Measurements from ENCODE around the gene EGFLAM. TPM values are rescaled to one million over a fixed set of nuclear protein-coding genes. Genes with fewer than 3 reads are reported as not detected.

EGFLAM gene
- total RNA-seq, 5 donors from 2014 or later (not counting 1 experiment from before 2014, with no cell fraction given), result not detected

DNA sequence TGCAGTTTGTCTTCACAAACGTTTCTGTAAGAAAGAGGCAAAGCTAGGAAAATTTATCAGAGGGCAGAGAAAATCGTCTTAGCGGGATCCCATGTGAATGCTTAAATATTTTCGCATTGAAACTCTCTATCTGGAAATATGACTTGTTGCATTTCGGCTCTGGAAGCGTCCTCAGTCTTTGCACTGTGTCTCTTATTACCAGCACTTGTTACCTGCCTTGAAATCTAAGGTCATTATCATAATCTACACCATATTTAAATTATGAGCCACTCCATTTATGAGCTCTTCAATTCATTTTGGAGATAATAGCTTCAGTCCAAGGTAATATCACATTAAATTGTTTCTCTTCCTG lies 1.4 kb downstream of the EGFLAM start:
- H3K36me3 Mint-ChIP-seq, result no peaks in the 10 kb centered on the region
- H3K9me3 Mint-ChIP-seq, result no peaks in the 10 kb centered on the region
- 38% methylated on average over 3 of the region's 6 CpGs for WGBS (ENCODE audit: insufficient coverage)
- Histone ChIP-seq H3K27me3 (replicated peaks in 1 of 2; ENCODE audit: control insufficient read depth in 2 of 2, extremely low read depth in 1 of 2, insufficient read depth in 2 of 2, low read length in 1 of 2) (peaks cover 34 to 41% of the 10 kb centered on the region in 2 experiments), H3K27ac (ENCODE audit: low read length) (no peak overlapping the region), H3K36me3 (ENCODE audit: control insufficient read depth in 2 of 2, extremely low read depth in 1 of 2, insufficient read depth in 1 of 2, low read length in 1 of 2) (no peaks in the 10 kb centered on the region), H3K9me3 (no peaks in the 10 kb centered on the region), H3K4me1 (ENCODE audit: control insufficient read depth in 1 of 2, extremely low read depth in 1 of 2, insufficient read depth in 2 of 2, low read length in 2 of 2) (peaks cover 3 to 15% of the 10 kb centered on the region in 2 experiments), H3K4me3 (ENCODE audit: control insufficient read depth in 1 of 2, extremely low read depth in 1 of 2, low read length in 1 of 2) (no peak overlapping the region)
- ATAC-seq (replicated peaks in 1 of 4) (no peak), DNase-seq (no peak)
- H3K27ac Mint-ChIP-seq, result no peak overlapping the region
- peaks cover 7 to 10% (median 9%) of the 10 kb centered on the region in 3 donors for H3K4me1 Mint-ChIP-seq
- POLR2A ChIA-PET, result no interaction called here
- H3K4me3 Mint-ChIP-seq, result peak overlapping the region in 1 of 3 donors; percentile 72
- peaks cover 72 to 73% of the 10 kb centered on the region in 2 donors for H3K27me3 Mint-ChIP-seq
- CTCF ChIA-PET, result no interaction called here

GRCh38 chr5:38263983-38264382 lies 5.6 kb downstream of the EGFLAM start:
- Histone ChIP-seq H3K27ac (ENCODE audit: low read length) (no peak overlapping the region), H3K36me3 (ENCODE audit: control insufficient read depth in 2 of 2, extremely low read depth in 1 of 2, insufficient read depth in 1 of 2, low read length in 1 of 2) (no peaks in the 10 kb centered on the region), H3K4me1 (ENCODE audit: control insufficient read depth in 1 of 2, extremely low read depth in 1 of 2, insufficient read depth in 2 of 2, low read length in 2 of 2) (peaks cover under 1 to 2% of the 10 kb centered on the region in 2 experiments), H3K4me3 (ENCODE audit: control insufficient read depth in 1 of 2, extremely low read depth in 1 of 2, low read length in 1 of 2) (no peak overlapping the region), H3K9me3 (no peaks in the 10 kb centered on the region), H3K27me3 (replicated peaks in 1 of 2; ENCODE audit: control insufficient read depth in 2 of 2, extremely low read depth in 1 of 2, insufficient read depth in 2 of 2, low read length in 1 of 2) (peaks cover 19% of the 10 kb centered on the region in 2 experiments)
- POLR2A ChIA-PET, result no interaction called here
- Mint-ChIP-seq H3K27ac (no peak overlapping the region), H3K9me3 (no peaks in the 10 kb centered on the region), H3K4me3 (no peak overlapping the region), H3K27me3 (peaks cover 58 to 61% of the 10 kb centered on the region in 2 donors), H3K36me3 (no peaks in the 10 kb centered on the region), H3K4me1 (peaks cover 0 to 5% (median 4%) of the 10 kb centered on the region in 3 donors)
- DNase-seq, result no peak
- CTCF ChIA-PET, result interaction anchor here (0.6 to 0.7 kb wide), 2 partner anchors 16 to 272 kb away, joined by 3 to 4 read pairs; no protein-coding TSS in a partner anchor
- ATAC-seq (replicated peaks in 1 of 4), result no peak
- WGBS (ENCODE audit: insufficient coverage), result 20% methylated on average over 1 of the region's 6 CpGs

DNA sequence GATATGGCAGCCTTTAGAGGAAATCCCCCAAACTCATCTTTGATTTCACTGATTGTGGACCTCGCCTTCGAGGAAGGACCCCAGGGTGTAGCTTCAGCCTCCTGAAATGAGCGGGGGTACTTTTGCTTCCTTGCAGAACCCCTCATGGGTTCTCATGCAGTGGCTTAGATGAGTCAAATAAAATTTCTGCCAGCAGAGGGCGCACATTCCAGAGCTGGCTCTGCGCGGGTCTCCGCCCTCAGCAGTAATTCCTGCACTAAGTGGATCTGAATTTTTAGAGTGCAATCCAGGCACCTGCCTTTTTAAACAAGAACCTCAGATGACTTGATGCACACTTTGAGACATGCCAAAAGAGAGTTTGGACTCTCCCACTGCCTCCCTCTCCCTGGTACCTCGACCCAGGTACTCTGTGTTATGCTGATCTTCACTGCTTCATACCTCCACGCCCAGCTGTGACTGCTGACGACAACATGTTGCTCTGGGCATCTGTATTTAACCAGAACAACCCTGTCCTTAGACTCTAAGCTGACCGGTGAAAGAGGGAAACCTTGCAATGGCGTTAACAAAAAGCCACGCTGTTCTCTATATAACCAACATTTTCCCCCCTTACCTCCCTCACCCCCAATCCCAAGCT lies 7.3 kb downstream of the EGFLAM start:
- peak in 21 of 35 experiments; percentile 4 to 52 (median 20) for DNase-seq
- 19% methylated on average over 10 of the region's 13 CpGs for WGBS (ENCODE audit: insufficient coverage)
- no peaks in the 10 kb centered on the region for H3K9me3 ChIP-seq
- Mint-ChIP-seq H3K27ac (no peak overlapping the region), H3K4me1 (no peaks in the 10 kb centered on the region), H3K9me3 (no peaks in the 10 kb centered on the region), H3K27me3 (peaks cover 48 to 54% of the 10 kb centered on the region in 2 donors), H3K36me3 (no peaks in the 10 kb centered on the region), H3K4me3 (no peak overlapping the region)
- POLR2A ChIA-PET, result no interaction called here
- H3K27ac ChIP-seq (ENCODE audit: low read length), result no peak overlapping the region
- peak in 1 of 4 experiments; percentile 56 for ATAC-seq (replicated peaks in 1 of 4)
- H3K27me3 ChIP-seq (replicated peaks in 1 of 2; ENCODE audit: control insufficient read depth in 2 of 2, extremely low read depth in 1 of 2, insufficient read depth in 2 of 2, low read length in 1 of 2), result peaks cover 9 to 16% of the 10 kb centered on the region in 2 experiments
- CTCF ChIA-PET, result interaction anchor here (0.6 to 0.8 kb wide), 6 partner anchors 9 to 1466 kb away, joined by 3 to 10 read pairs (median 4); no protein-coding TSS in a partner anchor
- no peak overlapping the region for H3K4me3 ChIP-seq (ENCODE audit: control insufficient read depth in 1 of 2, extremely low read depth in 1 of 2, low read length in 1 of 2)
- no peaks in the 10 kb centered on the region for H3K36me3 ChIP-seq (ENCODE audit: control insufficient read depth in 2 of 2, extremely low read depth in 1 of 2, insufficient read depth in 1 of 2, low read length in 1 of 2)
- H3K4me1 ChIP-seq (ENCODE audit: control insufficient read depth in 1 of 2, extremely low read depth in 1 of 2, insufficient read depth in 2 of 2, low read length in 2 of 2), result no peaks in the 10 kb centered on the region

DNA sequence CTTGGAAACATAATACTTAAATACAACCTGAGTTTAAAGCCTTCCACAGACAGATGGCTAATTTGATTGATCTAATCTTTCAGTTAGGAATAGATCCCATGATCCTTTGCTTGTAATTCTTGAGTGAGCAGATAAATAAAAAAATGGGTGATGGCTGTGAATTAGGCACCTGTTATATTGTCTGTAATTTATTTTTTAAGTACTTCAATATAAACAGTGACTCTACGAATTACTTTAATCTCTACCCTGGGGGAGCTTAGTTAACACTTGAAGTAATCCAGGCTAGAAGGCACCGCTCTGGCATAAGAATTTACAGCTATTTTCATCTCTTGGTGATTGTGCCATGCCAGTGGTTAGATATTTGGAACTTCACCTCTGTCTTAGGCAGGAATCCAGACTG lies 9.0 kb downstream of the EGFLAM start:
- ATAC-seq (replicated peaks in 1 of 4), result no peak
- Mint-ChIP-seq H3K9me3 (peaks cover 0 to 2% (median 0%) of the 10 kb centered on the region in 3 donors), H3K4me3 (no peak overlapping the region), H3K36me3 (no peaks in the 10 kb centered on the region), H3K4me1 (no peaks in the 10 kb centered on the region), H3K27ac (no peak overlapping the region), H3K27me3 (peaks cover 34 to 49% of the 10 kb centered on the region in 2 donors)
- H3K9me3 ChIP-seq, result no peaks in the 10 kb centered on the region
- whole genome bisulfite sequencing (ENCODE audit: insufficient coverage), result no CpG with 5 or more reads among the region's 2 CpGs
- no peaks in the 10 kb centered on the region for H3K4me1 ChIP-seq (ENCODE audit: control insufficient read depth in 1 of 2, extremely low read depth in 1 of 2, insufficient read depth in 2 of 2, low read length in 2 of 2)
- no peak overlapping the region for H3K4me3 ChIP-seq (ENCODE audit: control insufficient read depth in 1 of 2, extremely low read depth in 1 of 2, low read length in 1 of 2)
- H3K27me3 ChIP-seq (replicated peaks in 1 of 2; ENCODE audit: control insufficient read depth in 2 of 2, extremely low read depth in 1 of 2, insufficient read depth in 2 of 2, low read length in 1 of 2), result peaks cover 0 to 14% of the 10 kb centered on the region in 2 experiments
- H3K27ac ChIP-seq (ENCODE audit: low read length), result no peak overlapping the region
- no peaks in the 10 kb centered on the region for H3K36me3 ChIP-seq (ENCODE audit: control insufficient read depth in 2 of 2, extremely low read depth in 1 of 2, insufficient read depth in 1 of 2, low read length in 1 of 2)
- ChIA-PET POLR2A (no interaction called here), CTCF (no interaction called here)
- no peak for DNase-seq

DNA sequence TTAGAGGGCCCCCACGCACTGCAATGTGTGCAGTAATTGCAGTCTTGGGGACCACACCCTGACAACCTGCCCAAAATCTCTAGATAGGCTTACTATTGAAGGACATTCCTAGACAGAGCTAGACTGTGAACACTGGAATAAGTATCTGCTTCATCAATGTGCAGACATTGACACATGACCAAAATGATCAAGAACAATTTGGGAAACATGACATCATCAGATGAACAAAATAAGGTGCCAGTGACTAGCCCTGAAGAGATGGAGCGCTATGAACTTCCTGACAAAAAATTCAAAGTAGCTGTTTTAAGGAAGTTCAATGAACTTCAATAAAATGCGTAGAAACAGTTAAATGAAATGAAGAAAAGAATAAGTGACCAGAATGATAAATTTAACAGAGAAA lies 15.3 kb downstream of the EGFLAM start:
- Mint-ChIP-seq H3K27ac (no peak overlapping the region), H3K4me3 (no peak overlapping the region)

GRCh38 chr5:38274370-38274769 lies 16.0 kb downstream of the EGFLAM start:
- POLR2A ChIA-PET, result no interaction called here
- ATAC-seq (replicated peaks in 1 of 4), result no peak

More for the DNA sequence above, 15.3 kb downstream of the EGFLAM start:
- H3K4me3 ChIP-seq (ENCODE audit: control insufficient read depth in 1 of 2, extremely low read depth in 1 of 2, low read length in 1 of 2), result no peak overlapping the region
- WGBS (ENCODE audit: insufficient coverage), result 75% methylated on average over 2 of the region's 3 CpGs
- H3K4me1 Mint-ChIP-seq, result no peaks in the 10 kb centered on the region
- no peaks in the 10 kb centered on the region for H3K4me1 ChIP-seq (ENCODE audit: control insufficient read depth in 1 of 2, extremely low read depth in 1 of 2, insufficient read depth in 2 of 2, low read length in 2 of 2)
- H3K36me3 Mint-ChIP-seq, result no peaks in the 10 kb centered on the region
- DNase-seq, result no peak
- H3K27ac ChIP-seq (ENCODE audit: low read length), result no peak overlapping the region
- no peaks in the 10 kb centered on the region for H3K36me3 ChIP-seq (ENCODE audit: control insufficient read depth in 2 of 2, extremely low read depth in 1 of 2, insufficient read depth in 1 of 2, low read length in 1 of 2)
- peaks cover 0 to 30% (median 20%) of the 10 kb centered on the region in 3 donors for H3K9me3 Mint-ChIP-seq
- ChIA-PET CTCF (no interaction called here), POLR2A (no interaction called here)
- peaks cover 5 to 13% of the 10 kb centered on the region in 2 donors for H3K27me3 Mint-ChIP-seq
- H3K27me3 ChIP-seq (replicated peaks in 1 of 2; ENCODE audit: control insufficient read depth in 2 of 2, extremely low read depth in 1 of 2, insufficient read depth in 2 of 2, low read length in 1 of 2), result no peaks in the 10 kb centered on the region
- H3K9me3 ChIP-seq, result peaks cover 3% of the 10 kb centered on the region
- ATAC-seq (replicated peaks in 1 of 4), result no peak

More at GRCh38 chr5:38274370-38274769, 16.0 kb downstream of the EGFLAM start:
- H3K36me3 ChIP-seq (ENCODE audit: control insufficient read depth in 2 of 2, extremely low read depth in 1 of 2, insufficient read depth in 1 of 2, low read length in 1 of 2), result no peaks in the 10 kb centered on the region
- CTCF ChIA-PET, result no interaction called here
- Mint-ChIP-seq H3K36me3 (no peaks in the 10 kb centered on the region), H3K9me3 (peaks cover 0 to 30% (median 20%) of the 10 kb centered on the region in 3 donors), H3K4me1 (no peaks in the 10 kb centered on the region), H3K4me3 (no peak overlapping the region), H3K27me3 (peaks cover 5 to 13% of the 10 kb centered on the region in 2 donors), H3K27ac (no peak overlapping the region)
- no CpG with 5 or more reads among the region's 1 CpG for WGBS (ENCODE audit: insufficient coverage)
- no peaks in the 10 kb centered on the region for H3K4me1 ChIP-seq (ENCODE audit: control insufficient read depth in 1 of 2, extremely low read depth in 1 of 2, insufficient read depth in 2 of 2, low read length in 2 of 2)
- no peak for DNase-seq
- H3K27ac ChIP-seq (ENCODE audit: low read length), result no peak overlapping the region
- H3K9me3 ChIP-seq, result peaks cover 3% of the 10 kb centered on the region
- H3K27me3 ChIP-seq (replicated peaks in 1 of 2; ENCODE audit: control insufficient read depth in 2 of 2, extremely low read depth in 1 of 2, insufficient read depth in 2 of 2, low read length in 1 of 2), result no peaks in the 10 kb centered on the region
- H3K4me3 ChIP-seq (ENCODE audit: control insufficient read depth in 1 of 2, extremely low read depth in 1 of 2, low read length in 1 of 2), result no peak overlapping the region
